GM12878 (cell line): ENCODE measurements around the gene SCNN1A.

ENCODE experiments used
- MEF2A ChIP-seq: IDR thresholded peaks from 2 replicates; pipeline ENCODE4 v1.6.1; 2011; ENCODE audit warnings: low read depth, mild to moderate bottlenecking, low read length, moderate library complexity; ENCODE audit not compliant: insufficient read depth
- MXI1 ChIP-seq: fragments of 150-350 bp; IDR thresholded peaks from 2 replicates; pipeline ENCODE4 v1.6.1; 2011; ENCODE audit warnings: low read depth, mild to moderate bottlenecking, inconsistent platforms, low read length, improper control_type of control experiment
- POLR2A ChIP-seq: IDR thresholded peaks from 2 replicates; pipeline ENCODE4 v1.6.1; 2011; ENCODE audit warnings: low read depth, mild to moderate bottlenecking, low read length
- SMC3 ChIP-seq: IDR thresholded peaks from 2 replicates; pipeline ENCODE4 v1.6.1; 2011; ENCODE audit warnings: low read length, improper control_type of control experiment, borderline replicate concordance
- SREBF2 ChIP-seq: IDR thresholded peaks from 2 replicates; pipeline ENCODE4 v1.6.1; 2012; ENCODE audit warnings: mild to moderate bottlenecking, low read length
- TCF12 ChIP-seq: IDR thresholded peaks from 2 replicates; pipeline ENCODE4 v1.6.1; 2011; ENCODE audit warnings: low read depth, mild to moderate bottlenecking, low read length
- TF ChIP-seq, protein P1 (sequence below): IDR thresholded peaks from 2 replicates; pipeline ENCODE4 v1.6.1; 2012; ENCODE audit warnings: mild to moderate bottlenecking, low read depth, low read length
- TF ChIP-seq, protein P2 (sequence below), 3 experiments: IDR thresholded peaks in 2 of 3; conservative IDR thresholded peaks in 1 of 3; 2 replicates each; pipeline ENCODE4 v1.5.1; 2011; ENCODE audit warnings: low read depth in 3 of 3, low read length in 3 of 3, mild to moderate bottlenecking in 3 of 3, control low read depth in 2 of 3, moderate library complexity in 2 of 3, inconsistent platforms in 1 of 3, mixed read lengths in 1 of 3; ENCODE audit not compliant: control insufficient read depth in 2 of 3, insufficient read depth in 1 of 3; ENCODE audit errors: extremely low read depth in 1 of 3

DNA sequence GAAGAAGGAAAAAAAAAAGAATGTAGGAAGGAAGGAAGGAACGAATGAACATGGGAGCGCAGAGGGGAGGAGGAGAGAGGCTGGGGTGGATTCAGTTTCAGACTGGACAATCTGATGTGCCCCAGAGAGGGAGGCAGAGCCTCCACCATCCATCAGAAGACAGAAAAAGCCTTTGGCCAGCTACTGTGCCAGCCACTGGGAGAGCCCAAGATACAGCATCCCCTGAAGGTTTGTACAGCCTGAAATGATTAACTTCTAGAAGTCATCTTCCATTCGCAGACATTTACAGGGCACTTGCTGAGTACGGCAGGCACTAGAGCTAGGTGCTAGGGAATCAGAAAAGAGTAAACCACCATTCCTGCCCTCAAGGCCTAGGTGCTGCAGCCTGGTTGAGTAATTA lies 55.9 kb downstream of the SCNN1A start:
- TF ChIP-seq, protein P1, sequence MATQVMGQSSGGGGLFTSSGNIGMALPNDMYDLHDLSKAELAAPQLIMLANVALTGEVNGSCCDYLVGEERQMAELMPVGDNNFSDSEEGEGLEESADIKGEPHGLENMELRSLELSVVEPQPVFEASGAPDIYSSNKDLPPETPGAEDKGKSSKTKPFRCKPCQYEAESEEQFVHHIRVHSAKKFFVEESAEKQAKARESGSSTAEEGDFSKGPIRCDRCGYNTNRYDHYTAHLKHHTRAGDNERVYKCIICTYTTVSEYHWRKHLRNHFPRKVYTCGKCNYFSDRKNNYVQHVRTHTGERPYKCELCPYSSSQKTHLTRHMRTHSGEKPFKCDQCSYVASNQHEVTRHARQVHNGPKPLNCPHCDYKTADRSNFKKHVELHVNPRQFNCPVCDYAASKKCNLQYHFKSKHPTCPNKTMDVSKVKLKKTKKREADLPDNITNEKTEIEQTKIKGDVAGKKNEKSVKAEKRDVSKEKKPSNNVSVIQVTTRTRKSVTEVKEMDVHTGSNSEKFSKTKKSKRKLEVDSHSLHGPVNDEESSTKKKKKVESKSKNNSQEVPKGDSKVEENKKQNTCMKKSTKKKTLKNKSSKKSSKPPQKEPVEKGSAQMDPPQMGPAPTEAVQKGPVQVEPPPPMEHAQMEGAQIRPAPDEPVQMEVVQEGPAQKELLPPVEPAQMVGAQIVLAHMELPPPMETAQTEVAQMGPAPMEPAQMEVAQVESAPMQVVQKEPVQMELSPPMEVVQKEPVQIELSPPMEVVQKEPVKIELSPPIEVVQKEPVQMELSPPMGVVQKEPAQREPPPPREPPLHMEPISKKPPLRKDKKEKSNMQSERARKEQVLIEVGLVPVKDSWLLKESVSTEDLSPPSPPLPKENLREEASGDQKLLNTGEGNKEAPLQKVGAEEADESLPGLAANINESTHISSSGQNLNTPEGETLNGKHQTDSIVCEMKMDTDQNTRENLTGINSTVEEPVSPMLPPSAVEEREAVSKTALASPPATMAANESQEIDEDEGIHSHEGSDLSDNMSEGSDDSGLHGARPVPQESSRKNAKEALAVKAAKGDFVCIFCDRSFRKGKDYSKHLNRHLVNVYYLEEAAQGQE = no peak
- no peak for TF ChIP-seq MEF2A
- TF ChIP-seq, protein P2, sequence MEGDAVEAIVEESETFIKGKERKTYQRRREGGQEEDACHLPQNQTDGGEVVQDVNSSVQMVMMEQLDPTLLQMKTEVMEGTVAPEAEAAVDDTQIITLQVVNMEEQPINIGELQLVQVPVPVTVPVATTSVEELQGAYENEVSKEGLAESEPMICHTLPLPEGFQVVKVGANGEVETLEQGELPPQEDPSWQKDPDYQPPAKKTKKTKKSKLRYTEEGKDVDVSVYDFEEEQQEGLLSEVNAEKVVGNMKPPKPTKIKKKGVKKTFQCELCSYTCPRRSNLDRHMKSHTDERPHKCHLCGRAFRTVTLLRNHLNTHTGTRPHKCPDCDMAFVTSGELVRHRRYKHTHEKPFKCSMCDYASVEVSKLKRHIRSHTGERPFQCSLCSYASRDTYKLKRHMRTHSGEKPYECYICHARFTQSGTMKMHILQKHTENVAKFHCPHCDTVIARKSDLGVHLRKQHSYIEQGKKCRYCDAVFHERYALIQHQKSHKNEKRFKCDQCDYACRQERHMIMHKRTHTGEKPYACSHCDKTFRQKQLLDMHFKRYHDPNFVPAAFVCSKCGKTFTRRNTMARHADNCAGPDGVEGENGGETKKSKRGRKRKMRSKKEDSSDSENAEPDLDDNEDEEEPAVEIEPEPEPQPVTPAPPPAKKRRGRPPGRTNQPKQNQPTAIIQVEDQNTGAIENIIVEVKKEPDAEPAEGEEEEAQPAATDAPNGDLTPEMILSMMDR (IDR thresholded peaks at IDR 0.05 in 2 of 3, conservative IDR thresholded peaks at IDR 0.05 in 1 of 3; ENCODE audit: control insufficient read depth in 2 of 3, extremely low read depth in 1 of 3, insufficient read depth in 1 of 3, low read depth in 3 of 3, low read length in 3 of 3) = no peak
- TF ChIP-seq MXI1 = no peak
- no peak for TF ChIP-seq SREBF2
- TF ChIP-seq TCF12 = no peak
- no peak for TF ChIP-seq POLR2A
- no peak for TF ChIP-seq SMC3
